CD4-positive, alpha-beta T cell treated with Interleukin-21 for 1 hour (primary cell): ENCODE measurements around the gene GUCA2A.
"Not testable (repeated sequence)": the region's sequence is repeated elsewhere in the genome, so short reads cannot be mapped to it uniquely, and the experiment has no call there.

Source experiments
- DNase-seq: peaks from one replicate; pipeline ENCODE4 v3.0.0-alpha.2; 2020

GUCA2A gene

GRCh38 chr1:42164551-42165420 is at the start of gene GUCA2A:
GUCA2A (minus strand) TSS chr1:42164745; CDS start chr1:42164712, 33 bp downstream.
- no peak for DNase-seq

- DNase-seq: no peak
These were observed 46.7 kb upstream of the GUCA2A start for GRCh38 chr1:42211224-42211623.

- DNase-seq: no peak
These were observed 46.0 kb upstream of the GUCA2A start for GRCh38 chr1:42210421-42211133.

GRCh38 chr1:42209526-42210251 is 45.1 kb upstream of the GUCA2A start:
- DNase-seq: no peak

- not testable (repeated sequence) for DNase-seq
These were observed 42.4 kb upstream of the GUCA2A start for GRCh38 chr1:42206930-42207329.

GRCh38 chr1:42206164-42206563 is 41.6 kb upstream of the GUCA2A start:
- DNase-seq: no peak

GRCh38 chr1:42201986-42202385 is 37.4 kb upstream of the GUCA2A start:
- DNase-seq: no peak

- DNase-seq: no peak
These were observed 33.7 kb upstream of the GUCA2A start for GRCh38 chr1:42198251-42198650.

- no peak for DNase-seq
These were observed 31.3 kb upstream of the GUCA2A start for GRCh38 chr1:42195841-42196240.

- DNase-seq: no peak
These were observed 27.6 kb upstream of the GUCA2A start for GRCh38 chr1:42192106-42192505.

GRCh38 chr1:42191319-42191718 is 26.8 kb upstream of the GUCA2A start:
- DNase-seq: no peak

- no peak for DNase-seq
These were observed 25.6 kb upstream of the GUCA2A start for GRCh38 chr1:42189931-42190853.

- DNase-seq: no peak
These were observed 21.6 kb upstream of the GUCA2A start for GRCh38 chr1:42186152-42186551.

GRCh38 chr1:42184616-42185015 is 20.1 kb upstream of the GUCA2A start:
- no peak for DNase-seq

- no peak for DNase-seq
These were observed 19.4 kb upstream of the GUCA2A start for GRCh38 chr1:42183957-42184268.

- DNase-seq: no peak
These were observed 18.8 kb upstream of the GUCA2A start for GRCh38 chr1:42183210-42183956.

GRCh38 chr1:42181687-42182086 is 17.1 kb upstream of the GUCA2A start:
- no peak for DNase-seq

GRCh38 chr1:42179900-42180329 is 15.4 kb upstream of the GUCA2A start:
- no peak for DNase-seq

- DNase-seq: no peak
These were observed 14.7 kb upstream of the GUCA2A start for GRCh38 chr1:42179275-42179674.

- DNase-seq: no peak
These were observed 13.7 kb upstream of the GUCA2A start for GRCh38 chr1:42178249-42178648.

GRCh38 chr1:42177541-42177981 is 13.0 kb upstream of the GUCA2A start:
- DNase-seq: no peak
